ENCODE measurements around the gene CHRM3.

DNA sequence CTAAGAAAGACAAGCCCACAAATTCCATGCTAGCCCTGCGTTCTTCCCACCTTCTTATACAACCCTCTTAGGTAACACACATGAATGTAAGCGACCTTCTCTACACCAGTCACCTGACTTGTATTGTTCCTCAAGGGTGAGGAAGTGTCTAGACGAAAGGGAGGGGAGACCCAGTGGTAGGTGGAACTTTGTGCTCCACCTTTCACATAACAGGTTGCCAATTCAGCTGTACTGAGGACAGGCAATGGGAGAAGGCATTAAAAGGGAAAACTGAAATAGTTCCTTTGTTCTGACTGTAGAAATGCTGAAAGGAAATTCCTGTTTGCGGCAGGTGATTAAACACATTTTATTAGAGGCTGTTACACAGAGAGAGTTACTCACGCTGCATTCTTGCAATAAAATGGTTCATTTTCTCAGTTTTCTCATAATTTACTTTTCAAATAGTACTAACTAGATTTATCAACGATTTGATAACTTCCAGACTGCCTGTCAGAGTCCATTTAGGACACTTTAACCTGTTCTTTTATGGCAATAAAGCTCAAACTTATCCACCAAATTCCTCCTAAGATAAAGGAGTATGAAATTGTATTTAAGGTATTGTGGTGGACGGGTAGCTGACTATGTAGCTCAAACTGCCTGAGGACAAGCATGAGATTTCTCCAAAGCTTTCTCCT lies 17.8 kb upstream of the CHRM3 start:
- TF ChIP-seq CTCF (IDR thresholded peaks at IDR 0.05) (no peak), POLR2AphosphoS5 (IDR thresholded peaks at IDR 0.05) (no peak), POLR2A (IDR thresholded peaks at IDR 0.05; ENCODE audit: low read depth) (no peak), EP300 (IDR thresholded peaks at IDR 0.05) (no peak)

All from esophagus muscularis mucosa (tissue), 4 donors.